H9 (cell line): ENCODE data around the gene GALR2. TPM values are rescaled to one million over a fixed set of nuclear protein-coding genes. Genes with fewer than 3 reads are reported as not detected.

Source experiments
- DNase-seq: peaks from one replicate; pipeline ENCODE4 v3.0.0-alpha.2; 2017
- H2AFZ ChIP-seq: one replicate; pipeline ENCODE4 v1.6.1; 2013; ENCODE audit warnings: mild to moderate bottlenecking, low read length, control low read depth, moderate library complexity
- H2AK5ac ChIP-seq: 2 replicates; pipeline ENCODE4 v1.6.1; 2013; ENCODE audit warnings: low read length, control low read depth, mixed read lengths; ENCODE audit not compliant: insufficient read length
- H2BK120ac ChIP-seq: one replicate; pipeline ENCODE4 v1.6.1; 2013; ENCODE audit warnings: low read depth, mild to moderate bottlenecking, low read length, control low read depth, inconsistent platforms; ENCODE audit not compliant: poor library complexity, severe bottlenecking
- H2BK12ac ChIP-seq: 2 replicates; pipeline ENCODE4 v1.6.1; 2013; ENCODE audit warnings: low read length, control low read depth, mixed read lengths, low read depth; ENCODE audit not compliant: insufficient read length
- H2BK15ac ChIP-seq: 2 replicates; pipeline ENCODE4 v1.6.1; 2013; ENCODE audit warnings: low read depth, low read length, control low read depth
- H2BK20ac ChIP-seq: one replicate; pipeline ENCODE4 v1.6.1; 2013; ENCODE audit warnings: low read depth, mild to moderate bottlenecking, low read length, control low read depth, inconsistent platforms; ENCODE audit not compliant: poor library complexity, severe bottlenecking
- H2BK5ac ChIP-seq: 2 replicates; pipeline ENCODE4 v1.6.1; 2013; ENCODE audit warnings: low read length, control low read depth, mixed read lengths; ENCODE audit not compliant: insufficient read length
- H3K14ac ChIP-seq: 2 replicates; pipeline ENCODE4 v1.6.1; 2013; ENCODE audit warnings: low read length, control low read depth; ENCODE audit not compliant: insufficient read depth
- H3K18ac ChIP-seq: 2 replicates; pipeline ENCODE4 v1.6.1; 2013; ENCODE audit warnings: low read depth, mild to moderate bottlenecking, mixed read lengths, low read length, control low read depth; ENCODE audit not compliant: insufficient read length
- H3K23ac ChIP-seq: 2 replicates; pipeline ENCODE4 v1.6.1; 2013; ENCODE audit warnings: low read length, control low read depth, mixed read lengths, low read depth; ENCODE audit not compliant: insufficient read length
- H3K23me2 ChIP-seq: 2 replicates; pipeline ENCODE4 v1.6.1; 2013; ENCODE audit warnings: low read depth, mild to moderate bottlenecking, mixed read lengths, low read length, control low read depth; ENCODE audit not compliant: insufficient read length, poor library complexity, severe bottlenecking
- H3K27ac ChIP-seq: 2 replicates; pipeline ENCODE4 v1.5.1; 2013; ENCODE audit warnings: low read length, control low read depth, mixed read lengths, low read depth; ENCODE audit not compliant: insufficient read length
- H3K27me3 ChIP-seq: 2 replicates; pipeline ENCODE4 v1.6.1; 2013; ENCODE audit warnings: low read length, control low read depth, inconsistent platforms; ENCODE audit not compliant: insufficient read depth
- H3K4ac ChIP-seq: 2 replicates; pipeline ENCODE4 v1.6.1; 2013; ENCODE audit warnings: low read depth, mild to moderate bottlenecking, control low read depth, inconsistent platforms, low read length, moderate library complexity
- H3K4me1 ChIP-seq: 2 replicates; pipeline ENCODE4 v1.6.1; 2013; ENCODE audit warnings: low read length, control low read depth, inconsistent platforms; ENCODE audit not compliant: insufficient read depth
- H3K4me2 ChIP-seq: 2 replicates; pipeline ENCODE4 v1.6.1; 2013; ENCODE audit warnings: low read length, control low read depth, mixed read lengths; ENCODE audit not compliant: insufficient read length, insufficient read depth
- H3K56ac ChIP-seq: 2 replicates; pipeline ENCODE4 v1.6.1; 2013; ENCODE audit warnings: low read depth, mild to moderate bottlenecking, mixed read lengths, low read length, control low read depth; ENCODE audit not compliant: insufficient read length
- H3K79me1 ChIP-seq: 2 replicates; pipeline ENCODE4 v1.6.1; 2013; ENCODE audit warnings: low read depth, mild to moderate bottlenecking, moderate library complexity, low read length, control low read depth, inconsistent platforms; ENCODE audit not compliant: insufficient read depth, poor library complexity, severe bottlenecking
- H3K79me2 ChIP-seq: 2 replicates; pipeline ENCODE4 v1.6.1; 2013; ENCODE audit warnings: low read length, control low read depth, inconsistent platforms; ENCODE audit not compliant: insufficient read depth
- H3K9ac ChIP-seq: 2 replicates; pipeline ENCODE4 v1.6.1; 2013; ENCODE audit warnings: low read length, control low read depth, mixed read lengths; ENCODE audit not compliant: insufficient read length; ENCODE audit errors: extremely low read depth
- H3K9me3 ChIP-seq: one replicate; pipeline ENCODE4 v1.6.1; 2013; ENCODE audit warnings: low read depth, low read length, inconsistent platforms; ENCODE audit not compliant: control insufficient read depth
- H3T11ph ChIP-seq: one replicate; pipeline ENCODE4 v1.6.1; 2013; ENCODE audit warnings: mild to moderate bottlenecking, low read length, control low read depth, inconsistent platforms
- H4K20me1 ChIP-seq: one replicate; pipeline ENCODE4 v1.6.1; 2013; ENCODE audit not compliant: control insufficient read depth, insufficient read length, insufficient read depth
- H4K5ac ChIP-seq: 2 replicates; pipeline ENCODE4 v1.6.1; 2013; ENCODE audit warnings: low read depth, mild to moderate bottlenecking, mixed read lengths, low read length, control low read depth; ENCODE audit not compliant: insufficient read length
- H4K8ac ChIP-seq: replicated peaks from 2 replicates; pipeline ENCODE4 v1.6.1; 2013; ENCODE audit warnings: low read length, control low read depth, mixed read lengths, low read depth; ENCODE audit not compliant: insufficient read length
- H4K91ac ChIP-seq: 2 replicates; pipeline ENCODE4 v1.6.1; 2013; ENCODE audit warnings: low read depth, mild to moderate bottlenecking, moderate library complexity, mixed read lengths, low read length, control low read depth; ENCODE audit not compliant: insufficient read length
- H3K27ac Mint-ChIP-seq, 3 experiments: 2 replicates in 2 of 3; 3 replicates in 1 of 3; pipeline ENCODE4 v1.8.0; 2020 to 2021; ENCODE audit warnings: mixed read lengths in 3 of 3, mild to moderate bottlenecking in 1 of 3, moderate library complexity in 1 of 3
- H3K27me3 Mint-ChIP-seq: 2 replicates; pipeline ENCODE4 v1.8.0; 2021; ENCODE audit warnings: low read depth, mild to moderate bottlenecking, moderate library complexity, mixed read lengths
- H3K36me3 Mint-ChIP-seq, 3 experiments: 2 replicates in 2 of 3; 3 replicates in 1 of 3; pipeline ENCODE4 v1.8.0; 2020 to 2021; ENCODE audit warnings: low read depth in 3 of 3, mixed read lengths in 3 of 3; ENCODE audit not compliant: insufficient read depth in 1 of 3
- H3K4me1 Mint-ChIP-seq, 2 experiments: 2 replicates each; pipeline ENCODE4 v1.8.0; 2020; ENCODE audit warnings: mixed read lengths in 2 of 2
- H3K4me3 Mint-ChIP-seq, 2 experiments: 2 replicates in 1 of 2; 3 replicates in 1 of 2; pipeline ENCODE4 v1.8.0; 2020 to 2021; ENCODE audit warnings: mild to moderate bottlenecking in 2 of 2, mixed read lengths in 2 of 2, moderate library complexity in 1 of 2
- H3K9me3 Mint-ChIP-seq, 2 experiments: 2 replicates in 1 of 2; 3 replicates in 1 of 2; pipeline ENCODE4 v1.8.0; 2020; ENCODE audit warnings: mild to moderate bottlenecking in 2 of 2, mixed read lengths in 2 of 2, moderate library complexity in 1 of 2
- CTCF ChIP-seq: fragments of 200-600 bp; sonication (generic); conservative IDR thresholded peaks from 3 replicates; pipeline ENCODE4 v1.8.0; 2021; ENCODE audit warnings: antibody characterized with exemption, mild to moderate bottlenecking
- WGBS: extraction: QIAGEN DNeasy Blood & Tissue Kit; methylation state at CpG from one replicate; pipeline ENCODE4 v1.1.7; 2013; ENCODE audit warnings: missing lambda C conversion rate, low lambda C conversion rate, mixed read lengths; ENCODE audit not compliant: insufficient read length; ENCODE audit errors: extremely low coverage; 5-methylcytosine and 5-hydroxymethylcytosine counted together
- total RNA-seq: library from RNA; stranded (reverse); gene quantifications from 2 replicates; pipeline ENCODE4 v1.2.1, GENCODE V29; 2021

The GALR2 gene
- total RNA-seq, 1 experiment from 2014 or later = 0.81 TPM

- no peak overlapping the region for H3K4me3 Mint-ChIP-seq
- H2AFZ ChIP-seq = no peak overlapping the region
- H3K36me3 Mint-ChIP-seq = no peaks in the 10 kb centered on the region
- H3K23me2 ChIP-seq = no peaks in the 10 kb centered on the region
- no peak for DNase-seq
- no peak overlapping the region for H3K9ac ChIP-seq
- peaks cover 8% of the 10 kb centered on the region for H3K27me3 Mint-ChIP-seq
- H3K14ac ChIP-seq = no peak overlapping the region
- no peak overlapping the region for H2BK15ac ChIP-seq
- H4K91ac ChIP-seq = no peak overlapping the region
- TF ChIP-seq CTCF = no peak
- H4K8ac ChIP-seq = no peak overlapping the region
- H3K4me2 ChIP-seq = no peak overlapping the region
- no peak overlapping the region for H3K18ac ChIP-seq
- H3K27ac ChIP-seq = no peak overlapping the region
- no peak overlapping the region for H2BK5ac ChIP-seq
- no peak overlapping the region for H3K56ac ChIP-seq
- H3K23ac ChIP-seq = no peak overlapping the region
- no CpG with 5 or more reads among the region's 5 CpGs for WGBS
- no peak overlapping the region for H3K4ac ChIP-seq
- H3T11ph ChIP-seq = no peak overlapping the region
- no peaks in the 10 kb centered on the region; the same call in 1 of the 2 replicates for H3K4me1 ChIP-seq
- no peak overlapping the region for H4K5ac ChIP-seq
- H3K4me1 Mint-ChIP-seq = peaks cover 25 to 27% of the 10 kb centered on the region in 2 experiments
- H2BK120ac ChIP-seq = no peak overlapping the region
- H3K79me1 ChIP-seq = no peaks in the 10 kb centered on the region
- H3K27ac Mint-ChIP-seq = no peak overlapping the region
- no peaks in the 10 kb centered on the region for H4K20me1 ChIP-seq
- H3K79me2 ChIP-seq = no peaks in the 10 kb centered on the region
- H2AK5ac ChIP-seq = no peak overlapping the region
- no peaks in the 10 kb centered on the region for H3K27me3 ChIP-seq
- H2BK12ac ChIP-seq = no peak overlapping the region
- no peak overlapping the region for H2BK20ac ChIP-seq
- no peaks in the 10 kb centered on the region for H3K9me3 Mint-ChIP-seq
- H3K9me3 ChIP-seq = no peaks in the 10 kb centered on the region
These were observed 50.8 kb downstream of the GALR2 start for GRCh38 chr17:76125391-76125675.
